ENCODE results near the gene IRX4. TPM values are rescaled to one million over a fixed set of nuclear protein-coding genes. Genes with fewer than 3 reads are reported as not detected.

The IRX4 gene
- total and polyA plus RNA-seq, 2 donors (not counting 3 experiments of a cell fraction or from before 2014, with no cell fraction given): not detected

GRCh38 chr5:1833264-1834021, 49.3 kb downstream of the IRX4 start:
- Histone ChIP-seq H3K4me2 (ENCODE audit: insufficient read depth, low read length) (no peak overlapping the region), H3K4me3 (replicated peaks in 1 of 3; ENCODE audit: insufficient read depth in 1 of 3, low read depth in 1 of 3, low read length in 3 of 3) (no peak overlapping the region), H3K9me3 (replicated peaks; ENCODE audit: control insufficient read depth, insufficient read depth, low read length) (no peaks in the 10 kb centered on the region), H4K20me1 (replicated peaks; ENCODE audit: control insufficient read depth, extremely low read depth, insufficient read depth, low read length) (no peaks in the 10 kb centered on the region), H3K27me3 (ENCODE audit: control insufficient read depth in 2 of 2, insufficient read depth in 2 of 2, low read length in 2 of 2) (no peaks in the 10 kb centered on the region), H2AFZ (ENCODE audit: low read depth, low read length) (no peak overlapping the region), H3K79me2 (ENCODE audit: control insufficient read depth, insufficient read depth, low read length) (no peaks in the 10 kb centered on the region), H3K36me3 (ENCODE audit: control insufficient read depth in 2 of 2, extremely low read depth in 1 of 2, insufficient read depth in 2 of 2, low read length in 2 of 2) (no peaks in the 10 kb centered on the region), H3K27ac (ENCODE audit: insufficient read depth, low read depth, low read length) (no peak overlapping the region), H3K9ac (replicated peaks; ENCODE audit: extremely low read depth, insufficient read depth, low read length) (no peak overlapping the region), H3K4me1 (ENCODE audit: control insufficient read depth, extremely low read depth, insufficient read depth, low read length) (no peaks in the 10 kb centered on the region), H3K9me1 (replicated peaks; ENCODE audit: control insufficient read depth, extremely low read depth, insufficient read depth, low read length) (no peaks in the 10 kb centered on the region)
- intact Hi-C loops (cut with micrococcal nuclease): no loop called here
- DNase-seq (ENCODE audit: low read depth, low spot score): no peak
- dilution Hi-C loops (cut with MboI; ENCODE audit: extremely low pct_ligation_motif_present, low sequenced_read_pairs): no loop called here
- FAIRE-seq: no peak
- TF ChIP-seq POLR2AphosphoS5 (IDR thresholded peaks at IDR 0.05; ENCODE audit: insufficient read depth, low read depth, low read length) (no peak), EZH2 (IDR thresholded peaks at IDR 0.05; ENCODE audit: borderline replicate concordance, low read depth, low read length, severe bottlenecking) (no peak), FOS (IDR thresholded peaks at IDR 0.05; ENCODE audit: borderline replicate concordance, insufficient read depth, low read length) (no peak), CTCF (IDR thresholded peaks at IDR 0.05; ENCODE audit: extremely low read depth in 1 of 2, insufficient read depth in 1 of 2, low read depth in 1 of 2, low read length in 2 of 2) (no peak), POLR2A (IDR thresholded peaks at IDR 0.05; ENCODE audit: low read depth, low read length) (no peak), MAX (IDR thresholded peaks at IDR 0.05; ENCODE audit: insufficient read depth, insufficient read length) (no peak), JUN (IDR thresholded peaks at IDR 0.05; ENCODE audit: borderline replicate concordance, insufficient read depth, insufficient read length, low read depth) (no peak), MYC (IDR thresholded peaks at IDR 0.05; ENCODE audit: low read depth, low read length) (no peak), GATA2 (IDR thresholded peaks at IDR 0.05; ENCODE audit: insufficient read depth, insufficient read length, low read depth, low read length) (no peak)
- no TSS peak for BruUV-seq (replicated peaks)
- ChIA-PET POLR2A (no interaction called here), CTCF (no interaction called here)
